ENCODE data around the gene DNAH6.
"Not testable (repeated sequence)": the region's sequence is repeated elsewhere in the genome, so short reads cannot be mapped to it uniquely, and the experiment has no call there.

Gene DNAH6

GRCh38 chr2:84857566-84857965, 341.3 kb downstream of the DNAH6 start:
- 90% methylated on average over 5 of the region's 5 CpGs for WGBS

GRCh38 chr2:84858123-84858522, 341.8 kb downstream of the DNAH6 start:
- Histone ChIP-seq H3K4me1 (ENCODE audit: insufficient read depth, low read length) (peaks cover 18% of the 10 kb centered on the region), H3K36me3 (ENCODE audit: insufficient read depth, low read length) (no peaks in the 10 kb centered on the region), H3K9me3 (ENCODE audit: insufficient read depth, low read depth, low read length) (no peaks in the 10 kb centered on the region), H3K9ac (ENCODE audit: low read depth, low read length) (no peak overlapping the region), H3K27me3 (ENCODE audit: insufficient read depth, low read length) (peaks cover 40% of the 10 kb centered on the region), H3K27ac (ENCODE audit: low read depth, low read length) (no peak overlapping the region), H3K4me3 (ENCODE audit: low read length) (no peak overlapping the region)
- 72% methylated on average over 3 of the region's 3 CpGs for WGBS

More at GRCh38 chr2:84857566-84857965, 341.3 kb downstream of the DNAH6 start:
- Histone ChIP-seq H3K27ac (ENCODE audit: low read depth, low read length) (no peak overlapping the region), H3K27me3 (ENCODE audit: insufficient read depth, low read length) (peaks cover 40% of the 10 kb centered on the region), H3K9me3 (ENCODE audit: insufficient read depth, low read depth, low read length) (no peaks in the 10 kb centered on the region), H3K9ac (ENCODE audit: low read depth, low read length) (no peak overlapping the region), H3K36me3 (ENCODE audit: insufficient read depth, low read length) (no peaks in the 10 kb centered on the region), H3K4me1 (ENCODE audit: insufficient read depth, low read length) (peaks cover 18% of the 10 kb centered on the region), H3K4me3 (ENCODE audit: low read length) (no peak overlapping the region)

GRCh38 chr2:84858937-84859336, 342.6 kb downstream of the DNAH6 start:
- Histone ChIP-seq H3K9me3 (ENCODE audit: insufficient read depth, low read depth, low read length) (no peaks in the 10 kb centered on the region), H3K27ac (ENCODE audit: low read depth, low read length) (no peak overlapping the region), H3K4me3 (ENCODE audit: low read length) (no peak overlapping the region), H3K9ac (ENCODE audit: low read depth, low read length) (no peak overlapping the region), H3K36me3 (ENCODE audit: insufficient read depth, low read length) (no peaks in the 10 kb centered on the region), H3K4me1 (ENCODE audit: insufficient read depth, low read length) (peaks cover 18% of the 10 kb centered on the region), H3K27me3 (ENCODE audit: insufficient read depth, low read length) (peaks cover 40% of the 10 kb centered on the region)
- WGBS: 90% methylated on average over 3 of the region's 3 CpGs

- Histone ChIP-seq H3K9ac (ENCODE audit: low read depth, low read length) (no peak overlapping the region), H3K27ac (ENCODE audit: low read depth, low read length) (no peak overlapping the region), H3K4me1 (ENCODE audit: insufficient read depth, low read length) (peaks cover under 1% of the 10 kb centered on the region), H3K27me3 (ENCODE audit: insufficient read depth, low read length) (peaks cover 15% of the 10 kb centered on the region), H3K4me3 (ENCODE audit: low read length) (no peak overlapping the region), H3K36me3 (ENCODE audit: insufficient read depth, low read length) (no peaks in the 10 kb centered on the region), H3K9me3 (ENCODE audit: insufficient read depth, low read depth, low read length) (no peaks in the 10 kb centered on the region)
- WGBS: 87% methylated on average over 6 of the region's 6 CpGs
These were observed 345.2 kb downstream of the DNAH6 start for GRCh38 chr2:84861539-84861938.

- WGBS: 86% methylated on average over 6 of the region's 6 CpGs
- H3K36me3 ChIP-seq (ENCODE audit: insufficient read depth, low read length): no peaks in the 10 kb centered on the region
- no peaks in the 10 kb centered on the region for H3K4me1 ChIP-seq (ENCODE audit: insufficient read depth, low read length)
- H3K27me3 ChIP-seq (ENCODE audit: insufficient read depth, low read length): peaks cover 10% of the 10 kb centered on the region
- H3K9ac ChIP-seq (ENCODE audit: low read depth, low read length): no peak overlapping the region
- no peak overlapping the region for H3K4me3 ChIP-seq (ENCODE audit: low read length)
- H3K9me3 ChIP-seq (ENCODE audit: insufficient read depth, low read depth, low read length): no peaks in the 10 kb centered on the region
- H3K27ac ChIP-seq (ENCODE audit: low read depth, low read length): no peak overlapping the region
These were observed 345.7 kb downstream of the DNAH6 start for GRCh38 chr2:84862006-84862405.

GRCh38 chr2:84865181-84865783, 349.0 kb downstream of the DNAH6 start:
- Histone ChIP-seq H3K9ac (ENCODE audit: low read depth, low read length) (no peak overlapping the region), H3K4me1 (ENCODE audit: insufficient read depth, low read length) (no peaks in the 10 kb centered on the region), H3K4me3 (ENCODE audit: low read length) (no peak overlapping the region), H3K36me3 (ENCODE audit: insufficient read depth, low read length) (no peaks in the 10 kb centered on the region), H3K27me3 (ENCODE audit: insufficient read depth, low read length) (no peaks in the 10 kb centered on the region), H3K9me3 (ENCODE audit: insufficient read depth, low read depth, low read length) (no peaks in the 10 kb centered on the region), H3K27ac (ENCODE audit: low read depth, low read length) (no peak overlapping the region)
- WGBS: 92% methylated on average over 6 of the region's 6 CpGs

- no peak overlapping the region for H3K9ac ChIP-seq (ENCODE audit: low read depth, low read length)
- no peaks in the 10 kb centered on the region for H3K36me3 ChIP-seq (ENCODE audit: insufficient read depth, low read length)
- WGBS: 91% methylated on average over 3 of the region's 3 CpGs
- no peak overlapping the region for H3K4me3 ChIP-seq (ENCODE audit: low read length)
- no peak overlapping the region for H3K27ac ChIP-seq (ENCODE audit: low read depth, low read length)
- H3K9me3 ChIP-seq (ENCODE audit: insufficient read depth, low read depth, low read length): no peaks in the 10 kb centered on the region
- H3K27me3 ChIP-seq (ENCODE audit: insufficient read depth, low read length): no peaks in the 10 kb centered on the region
- H3K4me1 ChIP-seq (ENCODE audit: insufficient read depth, low read length): no peaks in the 10 kb centered on the region
These were observed 349.8 kb downstream of the DNAH6 start for GRCh38 chr2:84866122-84866521.

- 92% methylated on average over 2 of the region's 4 CpGs for WGBS
- H3K9me3 ChIP-seq (ENCODE audit: insufficient read depth, low read depth, low read length); H3K27me3 ChIP-seq (ENCODE audit: insufficient read depth, low read length); H3K9ac ChIP-seq (ENCODE audit: low read depth, low read length); H3K36me3 ChIP-seq (ENCODE audit: insufficient read depth, low read length); H3K27ac ChIP-seq (ENCODE audit: low read depth, low read length); H3K4me3 ChIP-seq (ENCODE audit: low read length); H3K4me1 ChIP-seq (ENCODE audit: insufficient read depth, low read length): not testable (repeated sequence)
These were observed 352.0 kb downstream of the DNAH6 start for GRCh38 chr2:84868327-84868726.

All from HUES64 (cell line).